A549 (cell line): Measurements from ENCODE around the gene EGFLAM. TPM values are rescaled to one million over a fixed set of nuclear protein-coding genes. Genes with fewer than 3 reads are reported as not detected.

Source experiments
- ATAC-seq, 2 experiments: fragments of 200-7000 bp in 1 of 2; fragments of >200 bp in 1 of 2; cut with Nextera tagmentation in 1 of 2; cut with Tn5 transposase in 1 of 2; 3 replicates each; pipeline versions ENCODE4 v1.8.0 to v1.9.1; 2018 to 2020; ENCODE audit warnings: mild to moderate bottlenecking in 1 of 2, moderate library complexity in 1 of 2
- CTCF ChIA-PET: fragments of 300-600 bp; sonication (Branson Sonifier 250); formaldehyde crosslinking; extraction: SDS; loops from one replicate; lab custom pipeline; 2021; ENCODE audit warnings: antibody characterized with exemption, inconsistent platforms; lab: Yijun Ruan, JAX
- POLR2A ChIA-PET: fragments of 350-600 bp; formaldehyde crosslinking; extraction: SDS; loops from one replicate; lab custom pipeline; 2021; ENCODE audit warnings: antibody characterized with exemption, inconsistent platforms; lab: Yijun Ruan, JAX
- DNase-seq, 2 experiments: peaks; one replicate each; pipeline versions ENCODE4 v3.0.0 to v3.0.0-alpha.2; 2011 to 2016; ENCODE audit warnings: low read depth in 1 of 2, low spot score in 1 of 2
- FAIRE-seq: peaks from 2 replicates; lab custom pipeline; 2011; peaks lifted over from hg19 to GRCh38; lab: Jason Lieb, UNC
- H3K27ac ChIP-seq, 2 experiments: fragments of >200 bp; sonication (Bioruptor Twin); formaldehyde crosslinking; 3 replicates each; pipeline ENCODE4 v1.5.1; 2016 to 2017
- H3K4me1 ChIP-seq: fragments of >200 bp; sonication (Bioruptor Twin); formaldehyde crosslinking; 3 replicates; pipeline ENCODE4 v1.6.1; 2016
- H3K4me2 ChIP-seq: fragments of >200 bp; sonication (Bioruptor Twin); formaldehyde crosslinking; 3 replicates; pipeline ENCODE4 v1.6.1; 2016
- H3K4me3 ChIP-seq: fragments of >200 bp; sonication (Bioruptor Twin); formaldehyde crosslinking; 3 replicates; pipeline ENCODE4 v1.5.1; 2016
- H3K9me3 ChIP-seq: fragments of >200 bp; sonication (Bioruptor Twin); formaldehyde crosslinking; 3 replicates; pipeline ENCODE4 v1.6.1; 2016
- CBX8 ChIP-seq: fragments of 200-600 bp; sonication (generic); IDR thresholded peaks from 2 replicates; pipeline ENCODE4 v1.6.1; 2016
- CEBPB ChIP-seq, 2 experiments: fragments of >200 bp in 1 of 2; sonication (Bioruptor Twin) in 1 of 2; formaldehyde crosslinking in 1 of 2; IDR thresholded peaks; 2 replicates each; pipeline ENCODE4 v1.6.1; 2012 to 2016
- CHD2 ChIP-seq: fragments of 150-350 bp; IDR thresholded peaks from 2 replicates; pipeline ENCODE4 v1.6.1; 2014; ENCODE audit warnings: low read length; ENCODE audit not compliant: partially characterized antibody
- CHD4 ChIP-seq: fragments of 200-600 bp; sonication (generic); IDR thresholded peaks from 2 replicates; pipeline ENCODE4 v1.6.1; 2016; ENCODE audit warnings: antibody characterized with exemption, mild to moderate bottlenecking, borderline replicate concordance
- EHF ChIP-seq: fragments of 250-450 bp; sonication (Bioruptor Pico); IDR thresholded peaks from 2 replicates; pipeline ENCODE4 v1.5.0; 2020; ENCODE audit warnings: mild to moderate bottlenecking
- EP300 ChIP-seq, 2 experiments: fragments of >200 bp; sonication (Bioruptor Twin); formaldehyde crosslinking; IDR thresholded peaks; 2 replicates in 1 of 2; 3 replicates in 1 of 2; pipeline ENCODE4 v1.6.1; 2016 to 2017
- FOXS1 ChIP-seq: fragments of 250-450 bp; sonication (Bioruptor Pico); IDR thresholded peaks from 2 replicates; pipeline ENCODE4 v1.5.0; 2020; ENCODE audit warnings: mild to moderate bottlenecking, moderate library complexity
- HDAC2 ChIP-seq: fragments of 200-600 bp; sonication (generic); IDR thresholded peaks from 2 replicates; pipeline ENCODE4 v1.6.1; 2016
- HOXA7 ChIP-seq: fragments of 250-450 bp; sonication (Bioruptor Pico); IDR thresholded peaks from 2 replicates; pipeline ENCODE4 v1.5.0; 2020; ENCODE audit warnings: mild to moderate bottlenecking, moderate library complexity
- JUN ChIP-seq, 2 experiments: fragments of >200 bp; sonication (Bioruptor Twin); formaldehyde crosslinking; IDR thresholded peaks; 2 replicates in 1 of 2; 3 replicates in 1 of 2; pipeline ENCODE4 v1.6.1; 2016 to 2017
- KDM1A ChIP-seq: fragments of 200-600 bp; sonication (generic); IDR thresholded peaks from 2 replicates; pipeline ENCODE4 v1.6.1; 2016; ENCODE audit warnings: low read depth, mild to moderate bottlenecking
- KDM5A ChIP-seq: fragments of 200-600 bp; sonication (generic); IDR thresholded peaks from 2 replicates; pipeline ENCODE4 v1.6.1; 2016; ENCODE audit warnings: antibody characterized with exemption, mild to moderate bottlenecking
- MAX ChIP-seq: IDR thresholded peaks from 2 replicates; pipeline ENCODE4 v1.6.1; 2012
- NPAS2 ChIP-seq: fragments of 250-450 bp; sonication (Bioruptor Pico); IDR thresholded peaks from 2 replicates; pipeline ENCODE4 v1.8.0; 2022; ENCODE audit warnings: mild to moderate bottlenecking, moderate library complexity, borderline replicate concordance
- PHF8 ChIP-seq: fragments of 200-600 bp; sonication (generic); IDR thresholded peaks from 2 replicates; pipeline ENCODE4 v1.6.1; 2016; ENCODE audit warnings: low read depth, mild to moderate bottlenecking, antibody characterized with exemption, moderate library complexity, borderline replicate concordance
- POLR2AphosphoS2 ChIP-seq: conservative IDR thresholded peaks from 2 replicates; pipeline ENCODE4 v1.6.1; 2012; ENCODE audit warnings: low read length, improper control_type of control experiment, inconsistent platforms
- RAD21 ChIP-seq, 2 experiments: fragments of >200 bp in 1 of 2; sonication (Bioruptor Twin) in 1 of 2; formaldehyde crosslinking in 1 of 2; IDR thresholded peaks in 1 of 2; conservative IDR thresholded peaks in 1 of 2; 2 replicates in 1 of 2; 3 replicates in 1 of 2; pipeline ENCODE4 v1.6.1; 2012 to 2018; ENCODE audit warnings: inconsistent platforms in 1 of 2
- RARB ChIP-seq: fragments of 250-450 bp; sonication (Bioruptor Pico); IDR thresholded peaks from 2 replicates; pipeline ENCODE4 v1.8.0; 2021; ENCODE audit warnings: mild to moderate bottlenecking, moderate library complexity
- RCOR1 ChIP-seq: fragments of 150-350 bp; IDR thresholded peaks from 2 replicates; pipeline ENCODE4 v1.6.1; 2014; ENCODE audit warnings: antibody characterized with exemption, low read length, low read depth
- SREBF2 ChIP-seq: fragments of 450-650 bp; IDR thresholded peaks from 2 replicates; pipeline ENCODE4 v1.6.1; 2014; ENCODE audit warnings: mild to moderate bottlenecking, moderate library complexity
- TFCP2L1 ChIP-seq: fragments of 250-450 bp; sonication (Bioruptor Pico); IDR thresholded peaks from 2 replicates; pipeline ENCODE4 v1.5.0; 2021; ENCODE audit warnings: mild to moderate bottlenecking
- ZFP36 ChIP-seq: fragments of 450-650 bp; IDR thresholded peaks from 2 replicates; pipeline ENCODE4 v1.6.1; 2014; ENCODE audit warnings: borderline replicate concordance; ENCODE audit not compliant: partially characterized antibody
- ZNF302 ChIP-seq: fragments of 250-450 bp; sonication (Bioruptor Pico); IDR thresholded peaks from 2 replicates; pipeline ENCODE4 v1.9.0; 2021; ENCODE audit warnings: inconsistent platforms, mild to moderate bottlenecking, moderate library complexity
- WGBS: methylation state at CpG from one replicate; pipeline ENCODE4 v1.1.6; 2017; ENCODE audit errors: missing lambda C conversion rate; 5-methylcytosine and 5-hydroxymethylcytosine counted together
- polyA plus RNA-seq, 4 experiments: library from polyadenylated mRNA; depleted of rRNA in 3 of 4; stranded (reverse); fragments of >200 nt; fragmentation: RNase III in 1 of 4; extraction: RNeasy Plus Mini Kit Qiagen cat#74134 plus additional on column Dnase treatment in 1 of 4; gene quantifications; 2 replicates in 3 of 4; 3 replicates in 1 of 4; pipeline ENCODE4 v1.2.3, GENCODE V29; 2011 to 2017
- TF ChIP-seq, protein P1 (sequence below): fragments of 250-450 bp; sonication (Bioruptor Pico); IDR thresholded peaks from 2 replicates; pipeline ENCODE4 v1.5.0; 2021; ENCODE audit warnings: mild to moderate bottlenecking, moderate library complexity, borderline replicate concordance
- TF ChIP-seq, protein P2 (sequence below): IDR thresholded peaks from 2 replicates; pipeline ENCODE4 v1.6.1; 2012
- TF ChIP-seq, protein P3 (sequence below): IDR thresholded peaks from 2 replicates; pipeline ENCODE4 v1.6.1; 2012; ENCODE audit warnings: low read depth, borderline replicate concordance

EGFLAM gene
- polyA plus RNA-seq, 2 of the 4 experiments (the other 2 are of a cell fraction): 0.13 TPM; not detected in 1

DNA sequence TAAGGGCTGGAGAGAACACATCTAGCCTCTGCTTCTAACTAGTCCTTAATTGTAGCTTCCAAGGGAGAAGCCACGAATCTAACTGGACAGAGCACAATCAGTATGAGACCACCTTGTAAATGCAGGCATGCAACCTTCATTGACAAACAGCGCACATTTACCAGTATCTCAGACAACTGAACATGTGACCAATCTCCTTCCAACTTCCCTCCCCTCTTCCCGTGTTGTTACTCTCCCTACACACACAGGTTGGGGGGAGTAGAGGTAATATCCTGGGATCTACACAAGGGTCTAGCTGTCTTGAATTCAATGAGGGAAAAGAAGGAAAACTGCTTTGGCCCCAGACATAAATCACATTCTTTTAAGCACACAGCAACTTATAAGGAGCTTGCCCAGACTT lies 220.5 kb downstream of the EGFLAM start:
- H3K4me1 ChIP-seq: no peaks in the 10 kb centered on the region
- ATAC-seq (no peak), DNase-seq (no peak), FAIRE-seq (no peak)
- TF ChIP-seq CHD4: no peak
- no peak for TF ChIP-seq FOXS1 (CRISPR knock-in tag)
- TF ChIP-seq KDM1A: no peak
- TF ChIP-seq EHF (CRISPR knock-in tag): no peak
- no peak for TF ChIP-seq EP300 (IDR thresholded peaks at IDR 0.05)
- no peak for TF ChIP-seq SREBF2
- no peak for TF ChIP-seq HOXA7
- TF ChIP-seq, protein P1, sequence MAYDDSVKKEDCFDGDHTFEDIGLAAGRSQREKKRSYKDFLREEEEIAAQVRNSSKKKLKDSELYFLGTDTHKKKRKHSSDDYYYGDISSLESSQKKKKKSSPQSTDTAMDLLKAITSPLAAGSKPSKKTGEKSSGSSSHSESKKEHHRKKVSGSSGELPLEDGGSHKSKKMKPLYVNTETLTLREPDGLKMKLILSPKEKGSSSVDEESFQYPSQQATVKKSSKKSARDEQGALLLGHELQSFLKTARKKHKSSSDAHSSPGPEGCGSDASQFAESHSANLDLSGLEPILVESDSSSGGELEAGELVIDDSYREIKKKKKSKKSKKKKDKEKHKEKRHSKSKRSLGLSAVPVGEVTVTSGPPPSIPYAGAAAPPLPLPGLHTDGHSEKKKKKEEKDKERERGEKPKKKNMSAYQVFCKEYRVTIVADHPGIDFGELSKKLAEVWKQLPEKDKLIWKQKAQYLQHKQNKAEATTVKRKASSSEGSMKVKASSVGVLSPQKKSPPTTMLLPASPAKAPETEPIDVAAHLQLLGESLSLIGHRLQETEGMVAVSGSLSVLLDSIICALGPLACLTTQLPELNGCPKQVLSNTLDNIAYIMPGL (CRISPR knock-in tag): no peak
- no peak for TF ChIP-seq KDM5A
- no peak for TF ChIP-seq ZNF302 (CRISPR knock-in tag)
- no peak for TF ChIP-seq POLR2AphosphoS2
- TF ChIP-seq ZFP36: no peak
- CTCF ChIA-PET: interaction anchor here (1.1 to 3.2 kb wide), 3 partner anchors 14 to 331 kb away, joined by 3 to 9 read pairs (median 4); no protein-coding TSS in a partner anchor
- 80% methylated on average over 3 of the region's 3 CpGs for WGBS
- POLR2A ChIA-PET: no interaction called here
- no peak overlapping the region for H3K27ac ChIP-seq
- no peak overlapping the region for H3K4me2 ChIP-seq
- H3K4me3 ChIP-seq: no peak overlapping the region
- no peaks in the 10 kb centered on the region for H3K9me3 ChIP-seq

DNA sequence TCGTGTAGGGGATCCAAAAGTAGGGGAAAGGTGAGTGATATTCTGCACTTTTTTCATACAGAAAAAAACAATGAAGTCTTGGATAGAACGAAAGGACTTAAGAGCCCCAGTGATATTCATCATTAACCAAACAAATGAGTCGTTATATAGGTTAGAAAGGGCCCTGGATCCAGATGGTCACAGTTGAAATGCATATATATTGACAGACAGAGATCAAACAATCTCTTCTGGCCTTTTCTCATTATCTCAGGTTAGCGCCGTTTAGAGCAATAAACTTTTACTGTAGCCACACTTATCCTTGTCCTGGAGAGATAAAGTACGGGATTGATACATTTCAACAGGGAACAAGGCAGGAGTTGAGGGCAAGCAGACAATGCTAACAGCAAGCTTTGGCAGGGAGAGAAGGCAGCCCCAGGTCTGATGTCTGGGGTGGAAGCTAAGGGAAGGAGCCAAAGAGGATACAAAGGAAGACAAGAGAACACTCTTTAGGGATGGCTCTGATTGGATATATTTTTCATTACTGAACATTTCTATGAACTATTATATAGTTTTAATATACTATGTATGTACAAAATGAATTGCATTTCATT lies 221.1 kb downstream of the EGFLAM start:
- WGBS: 57% methylated on average over 6 of the region's 6 CpGs
- H3K9me3 ChIP-seq: no peaks in the 10 kb centered on the region
- H3K4me3 ChIP-seq: no peak overlapping the region
- H3K4me1 ChIP-seq: no peaks in the 10 kb centered on the region
- DNase-seq: no peak
- no peak overlapping the region for H3K4me2 ChIP-seq
- POLR2A ChIA-PET: no interaction called here
- no peak for TF ChIP-seq RARB (CRISPR knock-in tag)
- no peak for TF ChIP-seq KDM5A
- TF ChIP-seq SREBF2: no peak
- TF ChIP-seq TFCP2L1 (CRISPR knock-in tag): no peak
- TF ChIP-seq, protein P2, sequence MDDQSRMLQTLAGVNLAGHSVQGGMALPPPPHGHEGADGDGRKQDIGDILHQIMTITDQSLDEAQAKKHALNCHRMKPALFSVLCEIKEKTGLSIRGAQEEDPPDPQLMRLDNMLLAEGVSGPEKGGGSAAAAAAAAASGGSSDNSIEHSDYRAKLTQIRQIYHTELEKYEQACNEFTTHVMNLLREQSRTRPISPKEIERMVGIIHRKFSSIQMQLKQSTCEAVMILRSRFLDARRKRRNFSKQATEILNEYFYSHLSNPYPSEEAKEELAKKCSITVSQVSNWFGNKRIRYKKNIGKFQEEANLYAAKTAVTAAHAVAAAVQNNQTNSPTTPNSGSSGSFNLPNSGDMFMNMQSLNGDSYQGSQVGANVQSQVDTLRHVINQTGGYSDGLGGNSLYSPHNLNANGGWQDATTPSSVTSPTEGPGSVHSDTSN: no peak
- TF ChIP-seq, protein P3, sequence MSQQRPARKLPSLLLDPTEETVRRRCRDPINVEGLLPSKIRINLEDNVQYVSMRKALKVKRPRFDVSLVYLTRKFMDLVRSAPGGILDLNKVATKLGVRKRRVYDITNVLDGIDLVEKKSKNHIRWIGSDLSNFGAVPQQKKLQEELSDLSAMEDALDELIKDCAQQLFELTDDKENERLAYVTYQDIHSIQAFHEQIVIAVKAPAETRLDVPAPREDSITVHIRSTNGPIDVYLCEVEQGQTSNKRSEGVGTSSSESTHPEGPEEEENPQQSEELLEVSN: no peak
- TF ChIP-seq EP300 (IDR thresholded peaks at IDR 0.05): no peak
- TF ChIP-seq CHD2: no peak
- no peak for TF ChIP-seq MAX
- TF ChIP-seq RCOR1: no peak
- TF ChIP-seq PHF8: no peak
- TF ChIP-seq CEBPB (IDR thresholded peaks at IDR 0.05): no peak
- TF ChIP-seq RAD21 (conservative IDR thresholded peaks at IDR 0.05 in 1 of 2, IDR thresholded peaks at IDR 0.05 in 1 of 2): no peak
- no peak for TF ChIP-seq HDAC2
- no peak for TF ChIP-seq HOXA7
- TF ChIP-seq CHD4: no peak
- no peak for TF ChIP-seq CBX8
- TF ChIP-seq NPAS2: no peak
- no peak for TF ChIP-seq JUN (IDR thresholded peaks at IDR 0.05)
- TF ChIP-seq, all 56 proteins: peak for 0
- no peak for FAIRE-seq
- no peak for ATAC-seq
- CTCF ChIA-PET: interaction anchor here (0.9 to 3.2 kb wide), 5 partner anchors 11 to 330 kb away, joined by 3 to 9 read pairs (median 3); no protein-coding TSS in a partner anchor
- no peak overlapping the region for H3K27ac ChIP-seq
